LNCAP (cell line): ENCODE results near the gene HDDC2.

Experiments used
- CTCF ChIP-seq: fragments of 450-650 bp; IDR thresholded peaks from 2 replicates; pipeline ENCODE4 v1.5.1; 2017; ENCODE audit warnings: mild to moderate bottlenecking

Gene HDDC2

GRCh38 chr6:125274935-125275334 is 26.8 kb downstream of the HDDC2 start:
- TF ChIP-seq CTCF, result no peak

GRCh38 chr6:125273965-125274364 is 27.8 kb downstream of the HDDC2 start:
- no peak for TF ChIP-seq CTCF

- TF ChIP-seq CTCF, result no peak
Measured at GRCh38 chr6:125273251-125273650, 28.5 kb downstream of the HDDC2 start.

- no peak for TF ChIP-seq CTCF
Measured at GRCh38 chr6:125271486-125272159, 30.1 kb downstream of the HDDC2 start.

- TF ChIP-seq CTCF, result no peak
Measured at GRCh38 chr6:125270380-125270779, 31.4 kb downstream of the HDDC2 start.

- TF ChIP-seq CTCF, result no peak
Measured at GRCh38 chr6:125269328-125269985, 32.3 kb downstream of the HDDC2 start.

- no peak for TF ChIP-seq CTCF
Measured at GRCh38 chr6:125268765-125269164, 33.0 kb downstream of the HDDC2 start.
